Measurements from ENCODE around the gene SHH. TPM values are rescaled to one million over a fixed set of nuclear protein-coding genes. Genes with fewer than 3 reads are reported as not detected.
"Not testable (repeated sequence)": the region's sequence is repeated elsewhere in the genome, so short reads cannot be mapped to it uniquely, and the experiment has no call there.

Gene SHH
- total RNA-seq, 1 experiment from 2014 or later: not detected

DNA sequence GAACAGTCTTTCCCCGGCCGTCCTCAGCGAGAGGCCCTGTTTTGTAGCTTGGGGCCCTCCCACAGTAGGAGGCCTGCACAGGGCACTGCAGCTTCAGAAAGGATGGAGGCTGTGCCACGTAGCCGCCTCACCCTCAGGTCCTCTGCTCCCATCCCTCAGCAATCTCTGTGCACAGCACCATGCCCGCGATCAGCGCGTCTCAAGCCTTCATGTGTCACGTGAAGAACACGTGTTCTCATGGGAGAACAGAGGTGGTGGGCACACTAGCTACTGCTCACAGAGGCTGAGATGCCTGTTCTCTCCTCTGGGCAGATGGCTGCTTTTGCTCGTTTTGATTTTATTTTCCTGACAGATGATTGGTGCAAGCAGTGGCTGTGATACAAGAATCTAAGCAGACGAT lies 8.5 kb upstream of the SHH start:
- Histone ChIP-seq H3K36me3 (no peaks in the 10 kb centered on the region), H3K27ac (no peak overlapping the region), H3K4me3 (no peak overlapping the region), H3K9me3 (replicated peaks) (no peaks in the 10 kb centered on the region), H3K4me1 (replicated peaks) (no peaks in the 10 kb centered on the region), H3K27me3 (replicated peaks) (peaks cover 16% of the 10 kb centered on the region)
- DNase-seq (ENCODE audit: low read depth in 1 of 2, low spot score in 2 of 2): no peak

DNA sequence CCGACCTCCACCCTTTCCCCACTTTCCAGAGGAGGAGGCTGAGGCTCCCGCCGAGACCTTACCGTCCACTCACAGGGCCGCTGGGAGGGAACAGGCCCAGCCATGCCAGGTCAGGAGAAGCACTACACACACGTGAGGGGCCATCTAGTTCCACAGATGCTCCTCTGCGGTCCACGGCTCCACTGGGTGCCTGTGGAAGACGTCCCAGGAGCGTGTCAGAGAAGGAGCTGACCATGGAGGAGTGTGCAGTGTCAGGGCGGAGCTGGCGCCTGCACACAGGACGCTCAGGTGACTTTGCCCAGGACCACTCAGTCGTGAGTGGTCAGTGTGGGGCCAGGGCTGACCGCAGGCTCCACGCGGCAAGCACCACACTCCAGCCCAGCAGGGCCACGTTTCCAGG lies 8.0 kb upstream of the SHH start:
- Histone ChIP-seq H3K36me3 (no peaks in the 10 kb centered on the region), H3K4me3 (no peak overlapping the region), H3K9me3 (replicated peaks) (no peaks in the 10 kb centered on the region), H3K4me1 (replicated peaks) (no peaks in the 10 kb centered on the region), H3K27me3 (replicated peaks) (peaks cover 13% of the 10 kb centered on the region), H3K27ac (no peak overlapping the region)
- DNase-seq (ENCODE audit: low read depth in 1 of 2, low spot score in 2 of 2): no peak

DNA sequence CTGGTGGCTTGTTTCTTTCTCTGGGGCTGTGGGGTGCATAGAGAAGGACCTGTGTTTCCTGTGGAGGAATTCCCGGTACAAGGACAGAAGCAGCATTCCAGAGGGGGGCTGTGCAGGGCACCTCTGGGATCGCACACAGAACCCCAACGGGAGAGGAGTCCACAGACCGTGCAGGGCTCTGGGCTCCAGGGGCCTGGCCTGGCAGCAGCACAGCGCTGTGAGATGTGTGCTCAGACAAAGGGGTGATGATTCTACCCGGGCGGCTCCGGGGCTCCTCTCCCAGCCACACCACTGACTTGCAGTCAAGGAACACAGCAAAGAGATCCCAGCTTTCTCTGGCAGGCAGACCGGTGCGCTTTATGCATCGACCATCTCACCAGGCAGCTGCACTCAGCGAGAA lies 6.9 kb upstream of the SHH start:
- no peak overlapping the region for H3K4me3 ChIP-seq
- no peak for DNase-seq (ENCODE audit: low read depth in 1 of 2, low spot score in 2 of 2)
- H3K4me1 ChIP-seq (replicated peaks): no peaks in the 10 kb centered on the region
- H3K9me3 ChIP-seq (replicated peaks): no peaks in the 10 kb centered on the region
- no peaks in the 10 kb centered on the region for H3K36me3 ChIP-seq
- peaks cover 11% of the 10 kb centered on the region for H3K27me3 ChIP-seq (replicated peaks)
- H3K27ac ChIP-seq: no peak overlapping the region

DNA sequence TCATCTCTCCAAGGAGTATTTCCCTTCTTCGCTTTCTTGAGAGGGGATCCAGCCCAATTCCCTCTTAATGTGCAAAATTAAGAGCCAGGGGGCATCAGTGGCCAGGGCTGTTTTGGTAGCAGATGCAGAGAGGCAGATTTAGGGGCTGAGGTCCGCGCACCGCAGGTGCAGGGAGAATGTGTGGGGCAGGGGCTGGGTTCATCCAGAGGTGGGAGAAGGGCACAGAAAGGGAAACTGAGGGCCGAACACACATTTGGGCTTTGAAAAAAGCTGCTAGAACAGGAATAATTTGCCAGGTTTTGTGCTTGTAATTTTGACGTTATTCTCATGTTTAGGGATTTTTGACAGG lies 6.5 kb upstream of the SHH start:
- H3K4me1 ChIP-seq (replicated peaks): no peaks in the 10 kb centered on the region
- no peak for DNase-seq (ENCODE audit: low read depth in 1 of 2, low spot score in 2 of 2)
- H3K27me3 ChIP-seq (replicated peaks): peaks cover 15% of the 10 kb centered on the region

DNA sequence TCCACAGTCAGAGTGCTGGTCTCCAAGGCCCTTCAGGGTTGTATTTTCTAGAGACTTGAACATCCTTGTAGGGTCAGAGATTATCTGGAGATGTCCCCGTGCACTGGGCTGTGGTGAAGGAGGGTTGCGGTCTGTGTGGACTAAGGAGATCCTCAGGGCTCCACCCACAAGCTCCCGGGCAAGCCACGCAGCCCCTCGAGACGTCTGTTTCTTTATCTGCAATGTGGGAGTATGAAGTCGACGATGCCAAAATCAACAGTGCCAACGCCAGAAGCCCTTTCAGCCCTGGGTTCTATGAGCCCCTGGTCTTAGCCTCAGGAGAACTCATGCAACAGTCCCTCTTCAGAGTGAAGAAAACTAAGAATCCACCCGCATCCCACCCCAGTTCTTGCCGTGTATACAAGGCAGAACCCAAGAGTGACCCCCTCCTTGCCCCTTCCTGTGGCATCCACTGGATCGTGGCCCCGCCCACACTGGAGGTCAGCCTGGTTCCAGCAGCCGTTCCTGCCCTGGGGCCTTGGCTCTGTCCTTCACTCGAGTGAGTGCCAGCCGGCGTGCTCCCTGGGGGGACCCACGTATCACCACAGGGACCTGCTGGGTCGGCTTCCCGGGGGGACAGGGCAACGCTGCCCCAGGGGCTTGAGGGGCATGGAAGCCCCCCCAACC lies 6.0 kb upstream of the SHH start:
- DNase-seq (ENCODE audit: low read depth in 1 of 2, low spot score in 2 of 2): peak in 1 of 2 experiments; percentile 42
- Histone ChIP-seq H3K4me3 (no peak overlapping the region), H3K36me3 (no peaks in the 10 kb centered on the region), H3K27ac (no peak overlapping the region), H3K4me1 (replicated peaks) (no peaks in the 10 kb centered on the region), H3K9me3 (replicated peaks) (no peaks in the 10 kb centered on the region), H3K27me3 (replicated peaks) (peaks cover 18% of the 10 kb centered on the region)

More for the DNA sequence above, 6.5 kb upstream of the SHH start:
- Histone ChIP-seq H3K9me3 (replicated peaks) (no peaks in the 10 kb centered on the region), H3K4me3 (no peak overlapping the region), H3K27ac (no peak overlapping the region), H3K36me3 (no peaks in the 10 kb centered on the region)

DNA sequence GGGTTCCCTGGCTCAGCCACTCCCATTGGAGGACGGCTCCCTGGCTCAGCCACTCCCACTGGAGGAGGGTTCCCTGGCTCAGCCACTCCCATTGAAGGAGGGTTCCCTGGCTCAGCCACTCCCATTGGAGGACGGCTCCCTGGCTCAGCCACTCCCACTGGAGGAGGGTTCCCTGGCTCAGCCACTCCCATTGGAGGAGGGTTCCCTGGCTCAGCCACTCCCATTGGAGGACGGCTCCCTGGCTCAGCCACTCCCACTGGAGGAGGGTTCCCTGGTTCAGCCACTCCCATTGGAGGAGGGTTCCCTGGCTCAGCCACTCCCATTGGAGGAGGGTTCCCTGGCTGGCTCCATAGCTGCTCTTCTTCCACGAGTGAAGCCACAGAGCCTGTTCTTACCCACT lies 5.3 kb upstream of the SHH start:
- H3K9me3 ChIP-seq (replicated peaks); H3K27ac ChIP-seq; H3K4me3 ChIP-seq; H3K4me1 ChIP-seq (replicated peaks); H3K36me3 ChIP-seq; DNase-seq (ENCODE audit: low read depth in 1 of 2, low spot score in 2 of 2): not testable (repeated sequence)
- peaks cover 26% of the 10 kb centered on the region for H3K27me3 ChIP-seq (replicated peaks)

DNA sequence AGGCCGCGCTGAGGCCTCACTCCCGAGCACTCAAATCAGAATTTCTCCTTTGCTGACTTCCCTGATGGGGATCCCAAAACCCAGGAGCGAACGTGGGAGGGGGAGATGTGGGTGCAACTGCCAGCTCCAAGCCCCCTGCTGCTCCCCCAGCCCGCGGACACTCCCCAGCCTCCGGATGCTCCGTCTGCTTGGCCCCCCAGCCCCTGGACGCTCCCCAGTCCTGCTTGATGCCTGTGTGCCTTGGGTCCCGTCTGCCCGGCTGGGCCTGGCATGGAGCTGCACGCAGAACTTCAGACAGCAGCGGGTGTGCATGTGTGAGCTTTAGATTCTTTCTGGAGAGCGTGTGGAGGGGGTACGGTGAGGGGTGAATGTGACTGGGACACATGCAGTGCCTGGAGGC lies 4.7 kb upstream of the SHH start:
- no peaks in the 10 kb centered on the region for H3K4me1 ChIP-seq (replicated peaks)
- no peak overlapping the region for H3K4me3 ChIP-seq
- no peaks in the 10 kb centered on the region for H3K36me3 ChIP-seq
- no peaks in the 10 kb centered on the region for H3K9me3 ChIP-seq (replicated peaks)
- peaks cover 26% of the 10 kb centered on the region for H3K27me3 ChIP-seq (replicated peaks)
- DNase-seq (ENCODE audit: low read depth in 1 of 2, low spot score in 2 of 2): no peak
- H3K27ac ChIP-seq: no peak overlapping the region

DNA sequence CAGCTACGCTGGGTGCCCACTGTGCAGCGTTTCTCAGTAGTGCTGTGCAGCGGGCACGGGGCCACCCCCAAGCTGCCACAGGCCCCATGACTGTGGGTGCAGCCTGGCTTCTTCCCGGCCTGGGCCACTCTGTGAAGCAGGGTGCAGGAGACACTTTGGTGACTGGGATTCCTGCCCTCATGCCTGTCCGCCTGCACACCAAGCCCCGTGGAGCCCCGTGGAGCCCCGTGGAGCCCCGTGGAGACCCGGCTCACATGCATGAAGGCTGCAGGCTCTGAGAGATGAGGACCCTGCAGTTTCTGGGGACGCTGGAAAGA lies 3.9 kb upstream of the SHH start:
- no peaks in the 10 kb centered on the region for H3K36me3 ChIP-seq
- no peak for DNase-seq (ENCODE audit: low read depth in 1 of 2, low spot score in 2 of 2)
- no peak overlapping the region for H3K27ac ChIP-seq
- no peak overlapping the region for H3K4me3 ChIP-seq
- H3K27me3 ChIP-seq (replicated peaks): peaks cover 32% of the 10 kb centered on the region
- no peaks in the 10 kb centered on the region for H3K4me1 ChIP-seq (replicated peaks)
- H3K9me3 ChIP-seq (replicated peaks): no peaks in the 10 kb centered on the region

DNA sequence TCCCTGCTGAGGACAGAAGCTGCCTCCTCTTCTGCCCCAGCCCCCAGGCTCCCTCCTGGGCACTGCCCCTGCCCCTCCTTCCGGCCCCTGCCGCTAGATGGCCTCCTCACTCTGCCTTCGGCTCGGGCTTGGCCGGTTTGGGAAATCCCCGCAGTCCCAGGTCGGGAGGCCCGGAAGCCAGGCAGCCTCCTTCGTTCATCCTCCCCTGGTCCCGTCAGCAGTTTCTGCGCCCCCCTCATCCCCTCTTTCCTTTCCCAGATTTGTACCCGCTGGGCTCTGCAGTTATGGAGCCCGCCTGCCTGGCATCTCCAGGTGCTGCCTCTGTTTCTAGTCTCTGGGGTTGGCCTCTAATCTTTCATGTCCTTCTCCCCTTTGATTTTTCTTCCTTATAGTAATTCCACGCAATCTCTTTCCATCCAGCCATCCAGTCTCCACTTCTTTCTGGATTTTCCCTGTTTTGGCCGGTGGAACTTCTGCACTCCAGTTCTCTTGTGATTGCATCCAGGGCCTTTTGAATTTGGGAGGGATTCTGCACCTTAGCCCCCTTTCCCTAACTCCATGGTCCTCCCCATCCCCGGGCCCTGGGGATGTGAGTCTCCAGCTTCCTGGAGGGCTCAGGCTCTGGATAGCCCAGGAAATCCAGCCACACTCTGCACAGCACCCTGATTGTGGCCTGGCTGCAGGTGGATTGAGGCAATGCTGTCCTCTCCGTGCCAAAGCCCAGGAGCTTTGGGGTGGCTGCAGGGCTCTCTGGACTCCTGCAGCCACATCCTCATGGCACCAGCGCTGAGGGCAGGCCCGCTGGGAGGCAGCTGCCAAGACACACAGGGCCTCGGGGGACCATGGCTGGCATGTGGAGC lies 3.3 kb upstream of the SHH start:
- peak; percentile 41 to 75 for DNase-seq (ENCODE audit: low read depth in 1 of 2, low spot score in 2 of 2)
- no peaks in the 10 kb centered on the region for H3K36me3 ChIP-seq
- H3K27me3 ChIP-seq (replicated peaks): peaks cover 38% of the 10 kb centered on the region
- no peak overlapping the region for H3K4me3 ChIP-seq
- no peak overlapping the region for H3K27ac ChIP-seq
- no peaks in the 10 kb centered on the region for H3K4me1 ChIP-seq (replicated peaks)
- no peaks in the 10 kb centered on the region for H3K9me3 ChIP-seq (replicated peaks)

DNA sequence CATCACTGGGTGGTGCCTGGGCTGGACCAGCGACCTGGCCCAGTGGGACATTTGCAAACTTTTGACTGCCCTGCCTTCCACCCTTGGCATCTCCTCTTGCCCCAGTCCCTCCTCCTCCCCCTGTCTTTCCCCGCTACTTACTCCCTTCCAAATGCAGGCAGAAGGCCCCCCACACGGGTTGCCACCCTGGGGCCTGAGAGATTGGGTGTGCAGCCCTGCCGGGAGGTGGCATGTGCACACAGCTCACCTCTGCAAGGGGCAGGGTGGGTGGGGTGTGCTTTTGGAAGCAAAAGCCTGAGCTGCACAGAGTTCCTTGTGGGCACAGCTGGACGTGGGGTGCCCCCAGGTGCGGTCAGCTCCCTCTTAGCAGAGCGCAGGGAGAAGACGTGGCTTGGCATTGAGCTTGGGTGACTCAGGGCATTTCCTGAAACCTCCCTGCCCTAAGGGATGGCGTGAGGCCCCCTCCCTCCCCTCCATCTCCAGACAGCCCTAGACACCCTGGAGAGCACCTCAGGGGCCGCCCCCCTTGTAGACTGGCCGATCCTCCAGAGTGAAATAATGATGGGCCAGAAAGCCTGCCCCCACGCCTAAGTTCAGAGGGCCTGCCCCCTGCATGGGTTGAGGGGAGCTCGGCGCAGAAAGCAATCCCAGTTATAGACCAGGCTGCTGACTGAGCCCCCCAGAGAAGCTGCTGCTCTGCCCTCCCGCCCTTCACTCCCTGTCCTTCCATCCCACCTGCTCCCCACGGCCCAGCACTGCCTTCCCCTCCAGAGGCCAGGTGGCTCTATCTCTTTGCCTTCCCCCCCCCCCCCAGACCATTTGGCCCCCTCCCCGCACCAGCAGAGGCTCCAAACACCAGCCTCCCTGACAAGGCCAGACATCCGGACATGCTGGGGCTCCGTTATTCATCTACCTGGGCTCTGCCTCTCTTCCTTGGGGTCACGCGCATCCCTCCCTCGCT lies 2.3 kb upstream of the SHH start:
- DNase-seq (ENCODE audit: low read depth in 1 of 2, low spot score in 2 of 2): no peak
- H3K4me1 ChIP-seq (replicated peaks): no peaks in the 10 kb centered on the region

DNA sequence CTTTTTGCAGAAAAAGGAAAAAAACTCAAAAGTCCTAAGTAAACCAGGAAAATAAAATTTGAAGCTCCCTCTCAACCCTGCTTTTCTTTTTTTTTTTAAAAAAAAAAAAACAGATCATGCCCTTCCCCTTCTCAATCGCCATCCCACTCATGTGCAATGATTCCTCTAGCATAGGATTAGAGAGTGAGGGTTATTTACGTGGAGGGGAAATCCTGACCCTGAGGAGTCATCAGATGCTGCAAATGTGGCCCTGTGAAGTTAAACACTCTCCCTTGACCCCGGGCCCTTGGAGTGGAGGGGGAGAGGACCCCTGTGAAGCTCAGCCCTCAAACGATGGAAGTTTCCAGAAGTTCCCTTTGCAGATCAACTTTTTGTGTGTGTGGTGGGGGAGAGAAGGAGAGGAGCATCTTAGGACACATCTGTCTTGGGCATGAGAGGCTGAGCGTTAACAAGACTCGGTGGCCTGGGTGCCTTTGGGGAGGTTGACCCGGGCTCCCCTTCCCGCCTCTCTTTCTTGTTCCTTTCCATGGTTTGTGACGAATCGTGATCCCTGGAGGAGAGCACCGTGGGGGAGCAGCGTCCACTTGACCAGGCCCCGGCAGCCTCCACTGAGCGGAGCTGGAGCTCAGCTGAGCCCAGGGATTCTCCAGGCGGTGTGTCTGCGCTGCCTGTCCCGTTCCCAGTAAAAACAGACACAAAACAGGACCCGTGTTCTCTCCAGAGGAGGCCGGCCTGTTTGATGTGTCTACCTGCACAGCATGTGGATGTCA lies 1.5 kb upstream of the SHH start:
- Histone ChIP-seq H3K9me3 (replicated peaks) (no peaks in the 10 kb centered on the region), H3K36me3 (no peaks in the 10 kb centered on the region), H3K27me3 (replicated peaks) (peaks cover 57% of the 10 kb centered on the region), H3K4me3 (no peak overlapping the region), H3K4me1 (replicated peaks) (no peaks in the 10 kb centered on the region), H3K27ac (no peak overlapping the region)
- no peak for DNase-seq (ENCODE audit: low read depth in 1 of 2, low spot score in 2 of 2)

More for the DNA sequence above, 2.3 kb upstream of the SHH start:
- H3K4me3 ChIP-seq: no peak overlapping the region
- peaks cover 48% of the 10 kb centered on the region for H3K27me3 ChIP-seq (replicated peaks)
- no peak overlapping the region for H3K27ac ChIP-seq
- H3K9me3 ChIP-seq (replicated peaks): no peaks in the 10 kb centered on the region
- H3K36me3 ChIP-seq: no peaks in the 10 kb centered on the region

DNA sequence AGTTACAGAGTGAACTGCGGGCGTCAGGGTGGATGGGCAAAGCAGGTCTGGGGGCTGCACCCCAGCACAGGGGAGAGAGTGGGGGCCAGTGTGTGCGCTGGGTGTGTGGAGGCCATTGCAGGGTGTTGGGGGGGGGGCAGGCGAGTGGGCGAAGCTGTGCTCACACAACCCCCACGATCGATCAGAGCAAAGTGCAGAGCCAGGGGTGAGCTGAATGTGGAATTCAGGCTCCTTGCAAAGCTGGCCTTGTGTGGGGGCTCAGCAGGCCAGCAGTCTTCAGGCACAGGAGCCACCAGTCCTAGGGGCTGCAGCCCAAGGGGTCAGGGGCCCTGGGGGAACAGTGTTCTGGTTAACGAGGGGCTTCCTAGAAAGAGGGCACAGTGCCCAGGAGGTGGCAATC lies 862 bp upstream of the SHH start:
- Histone ChIP-seq H3K27me3 (replicated peaks) (peaks cover 62% of the 10 kb centered on the region), H3K9me3 (replicated peaks) (no peaks in the 10 kb centered on the region), H3K27ac (no peak overlapping the region), H3K36me3 (no peaks in the 10 kb centered on the region), H3K4me3 (no peak overlapping the region), H3K4me1 (replicated peaks) (no peaks in the 10 kb centered on the region)
- no peak for DNase-seq (ENCODE audit: low read depth in 1 of 2, low spot score in 2 of 2)

DNA sequence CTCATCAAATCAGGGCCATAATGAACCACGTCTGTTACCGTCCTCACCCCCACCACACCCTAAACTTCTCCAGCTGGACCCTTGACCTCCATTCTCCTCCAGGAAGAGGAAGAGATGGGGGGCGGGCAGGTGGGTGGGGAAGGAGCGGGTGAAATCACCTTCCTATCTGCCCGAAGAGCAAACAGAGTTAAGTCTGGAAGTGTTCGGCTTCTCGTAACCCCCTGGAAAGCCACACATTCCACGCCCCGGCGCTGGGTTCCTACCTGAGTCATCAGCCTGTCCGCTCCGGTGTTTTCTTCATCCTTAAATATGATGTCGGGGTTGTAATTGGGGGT lies 736 bp downstream of the SHH start:
- peaks cover 76% of the 10 kb centered on the region for H3K27me3 ChIP-seq (replicated peaks)
- DNase-seq (ENCODE audit: low read depth in 1 of 2, low spot score in 2 of 2): no peak
- H3K4me3 ChIP-seq: no peak overlapping the region

More for the DNA sequence above, 736 bp downstream of the SHH start:
- Histone ChIP-seq H3K4me1 (replicated peaks) (no peaks in the 10 kb centered on the region), H3K36me3 (no peaks in the 10 kb centered on the region), H3K9me3 (replicated peaks) (no peaks in the 10 kb centered on the region), H3K27ac (no peak overlapping the region)
